Natural killer cell (primary cell): ENCODE data around the gene JAZF1. TPM values are rescaled to one million over a fixed set of nuclear protein-coding genes. Genes with fewer than 3 reads are reported as not detected.

Source experiments
- ATAC-seq, 3 donors: fragments of 150-1000 bp in 2 of 3; fragments of 200-7000 bp in 1 of 3; cut with Tn5 transposase; 1 replicate in 1 of 3; 2 replicates in 2 of 3; pipeline ENCODE4 v1.10.0; 2021; ENCODE audit warnings: mild to moderate bottlenecking in 2 of 3, moderate library complexity in 2 of 3
- DNase-seq, 2 donors: peaks; one replicate each; pipeline versions ENCODE4 v3.0.0 to v3.0.0-alpha.2; 2013 to 2021; ENCODE audit warnings: mixed read lengths in 1 of 2
- H3K27ac ChIP-seq: one replicate; pipeline ENCODE4 v1.5.1; 2013; ENCODE audit warnings: mild to moderate bottlenecking, low read length
- H3K27me3 ChIP-seq: one replicate; pipeline ENCODE4 v1.6.1; 2013; ENCODE audit warnings: low read length; ENCODE audit not compliant: control insufficient read depth, insufficient read depth
- H3K36me3 ChIP-seq: one replicate; pipeline ENCODE4 v1.6.1; 2013; ENCODE audit warnings: low read length; ENCODE audit not compliant: control insufficient read depth, insufficient read depth
- H3K4me1 ChIP-seq: one replicate; pipeline ENCODE4 v1.6.1; 2013; ENCODE audit warnings: low read length; ENCODE audit not compliant: control insufficient read depth, insufficient read depth
- H3K4me3 ChIP-seq: one replicate; pipeline ENCODE4 v1.5.1; 2013; ENCODE audit warnings: low read length
- H3K9me3 ChIP-seq: one replicate; pipeline ENCODE4 v1.6.1; 2013; ENCODE audit warnings: low read length; ENCODE audit not compliant: control insufficient read depth, insufficient read depth
- H3K27ac Mint-ChIP-seq, 2 donors: one replicate each; pipeline ENCODE4 v1.8.0; 2022; ENCODE audit warnings: mild to moderate bottlenecking in 2 of 2, mixed read lengths in 2 of 2, moderate library complexity in 1 of 2
- H3K27me3 Mint-ChIP-seq, 2 donors: one replicate each; pipeline ENCODE4 v1.8.0; 2022; ENCODE audit warnings: low read depth in 2 of 2, mixed read lengths in 2 of 2
- H3K36me3 Mint-ChIP-seq: one replicate; pipeline ENCODE4 v1.8.0; 2022; ENCODE audit warnings: mixed read lengths
- H3K4me1 Mint-ChIP-seq, 2 donors: one replicate each; pipeline ENCODE4 v1.8.0; 2022; ENCODE audit warnings: mixed read lengths in 2 of 2
- H3K4me3 Mint-ChIP-seq: one replicate; pipeline ENCODE4 v1.8.0; 2022; ENCODE audit warnings: mild to moderate bottlenecking, moderate library complexity, mixed read lengths
- H3K9me3 Mint-ChIP-seq, 2 donors: one replicate each; pipeline ENCODE4 v1.8.0; 2022; ENCODE audit warnings: mixed read lengths in 2 of 2
- CTCF ChIP-seq: fragments of 200-600 bp; IDR thresholded peaks from one replicate; pipeline ENCODE4 v1.8.0; 2022; ENCODE audit warnings: antibody characterized with exemption
- WGBS: methylation state at CpG from one replicate; pipeline ENCODE4 v1.1.7; 2013; ENCODE audit warnings: missing lambda C conversion rate; ENCODE audit not compliant: insufficient coverage; 5-methylcytosine and 5-hydroxymethylcytosine counted together
- intact Hi-C: fragments of 100-400 bp; cut with micrococcal nuclease; formaldehyde crosslinking; loops from one replicate; pipeline ENCODE4 v1.14.2; 2022
- total RNA-seq, 4 donors: library from RNA; stranded (reverse); fragments of 120-200 nt in 1 of 4; gene quantifications; one replicate each; pipeline versions ENCODE4 v1.2.3 to v1.2.4, GENCODE V29; 2013 to 2022

Gene JAZF1
- total RNA-seq, 3 donors from 2014 or later (not counting 1 experiment from before 2014, with no cell fraction given) = 82.5 to 89.7 (median 87.6) TPM

GRCh38 chr7:27940341-27940740 lies 240.3 kb downstream of the JAZF1 start:
- no peak for TF ChIP-seq CTCF
- WGBS = 87% methylated on average over 9 of the region's 9 CpGs
- peak overlapping the region; percentile 32 to 60 for H3K27ac Mint-ChIP-seq
- ATAC-seq (no peak), DNase-seq (no peak)
- Histone ChIP-seq H3K9me3 (no peaks in the 10 kb centered on the region), H3K4me1 (no peaks in the 10 kb centered on the region), H3K4me3 (no peak overlapping the region), H3K36me3 (peaks cover 2% of the 10 kb centered on the region), H3K27me3 (no peaks in the 10 kb centered on the region), H3K27ac (no peak overlapping the region)
- H3K9me3 Mint-ChIP-seq = no peaks in the 10 kb centered on the region
- no peaks in the 10 kb centered on the region for H3K27me3 Mint-ChIP-seq
- H3K4me1 Mint-ChIP-seq = peaks cover 62 to 68% of the 10 kb centered on the region in 2 donors
- intact Hi-C loops = no loop called here
- no peak overlapping the region for H3K4me3 Mint-ChIP-seq
- no peaks in the 10 kb centered on the region for H3K36me3 Mint-ChIP-seq

- WGBS = 98% methylated on average over 9 of the region's 10 CpGs
These were observed 240.7 kb downstream of the JAZF1 start for GRCh38 chr7:27939893-27940292.

GRCh38 chr7:27936768-27937102 lies 243.9 kb downstream of the JAZF1 start:
- Histone ChIP-seq H3K4me3 (no peak overlapping the region), H3K4me1 (no peaks in the 10 kb centered on the region), H3K9me3 (no peaks in the 10 kb centered on the region), H3K27ac (no peak overlapping the region), H3K27me3 (no peaks in the 10 kb centered on the region), H3K36me3 (peaks cover 2% of the 10 kb centered on the region)
- no peak overlapping the region for H3K4me3 Mint-ChIP-seq
- no peaks in the 10 kb centered on the region for H3K27me3 Mint-ChIP-seq
- no peak for TF ChIP-seq CTCF
- intact Hi-C loops = no loop called here
- DNase-seq = no peak
- H3K27ac Mint-ChIP-seq = peak overlapping the region; percentile 12 to 43
- no peaks in the 10 kb centered on the region for H3K9me3 Mint-ChIP-seq
- H3K36me3 Mint-ChIP-seq = no peaks in the 10 kb centered on the region
- no peak for ATAC-seq
- peaks cover 67 to 74% of the 10 kb centered on the region in 2 donors for H3K4me1 Mint-ChIP-seq

More at GRCh38 chr7:27939893-27940292, 240.7 kb downstream of the JAZF1 start:
- no peak overlapping the region for H3K4me3 Mint-ChIP-seq
- no peaks in the 10 kb centered on the region for H3K36me3 Mint-ChIP-seq
- H3K9me3 Mint-ChIP-seq = no peaks in the 10 kb centered on the region
- no peak overlapping the region for H3K27ac ChIP-seq
- no peaks in the 10 kb centered on the region for H3K9me3 ChIP-seq
- TF ChIP-seq CTCF = no peak
- no peaks in the 10 kb centered on the region for H3K4me1 ChIP-seq
- DNase-seq (no peak), ATAC-seq (no peak)
- peak overlapping the region; percentile 32 to 60 for H3K27ac Mint-ChIP-seq
- peaks cover 2% of the 10 kb centered on the region for H3K36me3 ChIP-seq
- no peak overlapping the region for H3K4me3 ChIP-seq
- intact Hi-C loops = no loop called here
- no peaks in the 10 kb centered on the region for H3K27me3 Mint-ChIP-seq
- H3K4me1 Mint-ChIP-seq = peaks cover 67 to 70% of the 10 kb centered on the region in 2 donors
- no peaks in the 10 kb centered on the region for H3K27me3 ChIP-seq

- ATAC-seq (no peak), DNase-seq (no peak)
- Mint-ChIP-seq H3K27me3 (no peaks in the 10 kb centered on the region), H3K9me3 (no peaks in the 10 kb centered on the region), H3K4me1 (peaks cover 64 to 70% of the 10 kb centered on the region in 2 donors), H3K4me3 (no peak overlapping the region), H3K36me3 (no peaks in the 10 kb centered on the region), H3K27ac (peak overlapping the region in 1 of 2 donors; percentile 12)
- Histone ChIP-seq H3K4me1 (no peaks in the 10 kb centered on the region), H3K36me3 (peaks cover 2% of the 10 kb centered on the region), H3K9me3 (no peaks in the 10 kb centered on the region), H3K4me3 (no peak overlapping the region), H3K27me3 (no peaks in the 10 kb centered on the region), H3K27ac (no peak overlapping the region)
- WGBS = 90% methylated on average over 5 of the region's 6 CpGs
- intact Hi-C loops = no loop called here
- TF ChIP-seq CTCF = no peak
These were observed 244.4 kb downstream of the JAZF1 start for GRCh38 chr7:27936047-27936767.
